NB4 (cell line): ENCODE data around the gene PCSK6.

Experiments
- CTCF ChIP-seq: IDR thresholded peaks from one replicate; pipeline ENCODE4 v1.5.1; 2012; ENCODE audit warnings: low read depth, low read length
- MAX ChIP-seq: IDR thresholded peaks from 2 replicates; pipeline ENCODE4 v1.6.1; 2011; ENCODE audit warnings: low read depth, low read length
- POLR2A ChIP-seq: IDR thresholded peaks from 2 replicates; pipeline ENCODE4 v1.6.1; 2011; ENCODE audit warnings: mild to moderate bottlenecking; ENCODE audit not compliant: insufficient read length; ENCODE audit errors: extremely low read depth

GRCh38 chr15:101390462-101390861, 99.0 kb downstream of the PCSK6 start:
- TF ChIP-seq CTCF, result no peak
- no peak for TF ChIP-seq POLR2A
- no peak for TF ChIP-seq MAX
